ENCODE results near the gene ACOT4.

DNA sequence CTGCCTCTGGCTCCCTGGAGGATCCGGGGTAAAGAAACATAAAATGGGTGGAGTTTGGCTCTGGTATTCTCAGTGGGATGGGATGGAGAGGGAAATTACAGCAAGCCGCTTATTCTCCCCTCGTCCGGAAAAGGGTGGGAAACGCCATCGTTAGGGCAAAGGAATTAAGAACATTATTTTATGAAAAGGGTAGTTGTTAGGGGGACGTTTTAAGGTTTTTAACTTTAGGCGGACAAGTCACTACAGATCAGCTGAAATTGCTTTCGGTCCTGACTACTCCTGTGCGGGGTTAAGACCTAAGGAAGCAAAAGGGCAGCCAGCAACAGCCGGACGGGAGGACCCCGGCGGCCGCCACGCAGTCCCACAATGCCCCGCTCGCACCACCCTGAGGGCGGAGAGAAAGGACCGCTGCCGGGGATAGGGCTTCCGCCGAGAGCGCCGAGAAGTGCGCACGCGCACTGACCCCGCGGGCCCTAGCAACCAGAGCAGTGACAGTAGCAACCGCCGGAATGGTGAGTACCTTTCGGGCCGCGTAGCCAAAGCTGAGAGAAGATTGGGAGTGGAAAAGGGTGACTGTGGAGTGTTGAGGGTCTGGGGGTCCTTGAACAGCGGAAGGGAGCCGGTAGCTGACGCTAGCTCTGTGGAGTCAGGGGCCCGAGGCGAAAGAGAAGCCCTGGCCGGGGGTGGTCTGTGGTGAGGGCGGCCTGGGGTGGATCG, 53.0 kb downstream of the ACOT4 start, which contains the start of gene DNAL1:
- TF ChIP-seq, protein P1, sequence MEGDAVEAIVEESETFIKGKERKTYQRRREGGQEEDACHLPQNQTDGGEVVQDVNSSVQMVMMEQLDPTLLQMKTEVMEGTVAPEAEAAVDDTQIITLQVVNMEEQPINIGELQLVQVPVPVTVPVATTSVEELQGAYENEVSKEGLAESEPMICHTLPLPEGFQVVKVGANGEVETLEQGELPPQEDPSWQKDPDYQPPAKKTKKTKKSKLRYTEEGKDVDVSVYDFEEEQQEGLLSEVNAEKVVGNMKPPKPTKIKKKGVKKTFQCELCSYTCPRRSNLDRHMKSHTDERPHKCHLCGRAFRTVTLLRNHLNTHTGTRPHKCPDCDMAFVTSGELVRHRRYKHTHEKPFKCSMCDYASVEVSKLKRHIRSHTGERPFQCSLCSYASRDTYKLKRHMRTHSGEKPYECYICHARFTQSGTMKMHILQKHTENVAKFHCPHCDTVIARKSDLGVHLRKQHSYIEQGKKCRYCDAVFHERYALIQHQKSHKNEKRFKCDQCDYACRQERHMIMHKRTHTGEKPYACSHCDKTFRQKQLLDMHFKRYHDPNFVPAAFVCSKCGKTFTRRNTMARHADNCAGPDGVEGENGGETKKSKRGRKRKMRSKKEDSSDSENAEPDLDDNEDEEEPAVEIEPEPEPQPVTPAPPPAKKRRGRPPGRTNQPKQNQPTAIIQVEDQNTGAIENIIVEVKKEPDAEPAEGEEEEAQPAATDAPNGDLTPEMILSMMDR (IDR thresholded peaks at IDR 0.05): peak in 1 of 6 experiments; percentile 22
- TF ChIP-seq POLR2A (IDR thresholded peaks at IDR 0.05): peak in 2 of 4 donors; percentile 53 to 55
